GM18526 (cell line): ENCODE results near the gene FGG.

Experiments used
- POLR2A ChIP-seq: IDR thresholded peaks from 3 replicates; pipeline ENCODE4 v1.6.1; 2011; ENCODE audit not compliant: insufficient read length; ENCODE audit errors: extremely low read depth

The FGG gene

GRCh38 chr4:154597798-154598774, 14.4 kb downstream of the FGG start:
- no peak for TF ChIP-seq POLR2A

- TF ChIP-seq POLR2A = no peak
Measured at GRCh38 chr4:154595807-154596206, 16.6 kb downstream of the FGG start.

DNA sequence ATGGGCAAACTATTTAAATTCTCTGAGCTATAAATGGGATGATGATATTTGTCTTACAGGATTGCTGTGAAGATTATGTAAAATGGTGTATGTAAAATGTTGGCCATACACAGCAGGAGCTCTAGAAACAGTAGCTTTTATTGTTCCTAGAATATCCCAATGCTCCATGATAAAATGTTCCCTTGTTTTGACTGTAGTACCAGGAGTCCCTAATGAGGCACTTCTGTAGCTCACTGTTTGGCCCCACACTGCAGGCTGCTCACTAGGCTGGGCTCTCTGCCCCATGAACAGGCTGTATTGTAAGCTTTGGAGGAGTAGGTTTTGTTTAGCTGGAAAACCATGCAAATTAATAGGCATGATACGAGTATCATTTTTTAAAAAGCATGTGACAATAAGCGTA, 18.6 kb downstream of the FGG start:
- TF ChIP-seq POLR2A = no peak

DNA sequence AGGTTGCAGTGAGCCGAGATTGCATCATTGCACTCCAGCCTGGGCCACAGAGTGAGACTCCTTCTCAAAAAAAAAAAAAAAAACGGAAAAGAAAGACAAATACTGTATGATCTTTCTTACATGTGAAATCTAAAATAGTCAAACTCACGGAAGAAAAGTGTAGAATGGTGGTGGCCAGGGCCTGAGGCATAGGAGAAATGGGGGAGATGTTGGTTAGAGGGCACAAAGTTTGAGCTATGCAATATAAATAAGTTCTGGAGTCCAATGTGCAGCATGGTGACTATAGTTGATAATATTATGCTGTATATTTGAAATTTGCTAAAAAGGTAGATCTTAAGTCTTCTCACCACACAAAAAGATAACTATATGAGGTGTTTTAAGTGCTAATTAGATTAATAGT, 20.6 kb downstream of the FGG start:
- no peak for TF ChIP-seq POLR2A

GRCh38 chr4:154590329-154591006, 22.0 kb downstream of the FGG start, which contains the start of gene FGA:
FGA (minus strand) TSS chr4:154590742; CDS start chr4:154590687, 55 bp downstream.
- TF ChIP-seq POLR2A = no peak

- no peak for TF ChIP-seq POLR2A
Measured at GRCh38 chr4:154589296-154590197, 22.9 kb downstream of the FGG start.

- TF ChIP-seq POLR2A = no peak
Measured at GRCh38 chr4:154588198-154588597, 24.3 kb downstream of the FGG start.

GRCh38 chr4:154586296-154587033, 26.0 kb downstream of the FGG start:
- TF ChIP-seq POLR2A = no peak

GRCh38 chr4:154585369-154586018, 27.0 kb downstream of the FGG start:
- no peak for TF ChIP-seq POLR2A

DNA sequence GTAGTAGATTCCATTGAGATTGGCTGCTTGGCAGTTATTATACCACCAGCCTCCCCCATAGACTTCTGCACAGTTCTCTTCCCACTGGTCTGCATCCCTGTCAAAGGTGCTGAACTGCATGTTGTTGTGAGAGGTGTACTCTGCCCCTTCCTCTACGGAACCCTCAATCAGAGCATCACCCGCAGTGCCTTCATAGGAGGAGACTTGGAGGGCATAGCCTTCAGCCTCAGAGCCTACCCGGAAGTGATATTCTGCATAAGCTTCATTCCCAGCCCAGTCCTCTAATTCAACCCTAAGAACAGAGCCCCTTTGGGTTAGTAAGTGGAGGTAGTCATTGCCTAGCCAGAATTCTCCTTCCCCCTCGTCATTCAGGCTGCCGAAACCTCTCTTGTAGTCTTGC, 28.2 kb downstream of the FGG start:
- no peak for TF ChIP-seq POLR2A

- no peak for TF ChIP-seq POLR2A
Measured at GRCh38 chr4:154583677-154584076, 28.8 kb downstream of the FGG start.

- no peak for TF ChIP-seq POLR2A
Measured at GRCh38 chr4:154583230-154583629, 29.2 kb downstream of the FGG start.

DNA sequence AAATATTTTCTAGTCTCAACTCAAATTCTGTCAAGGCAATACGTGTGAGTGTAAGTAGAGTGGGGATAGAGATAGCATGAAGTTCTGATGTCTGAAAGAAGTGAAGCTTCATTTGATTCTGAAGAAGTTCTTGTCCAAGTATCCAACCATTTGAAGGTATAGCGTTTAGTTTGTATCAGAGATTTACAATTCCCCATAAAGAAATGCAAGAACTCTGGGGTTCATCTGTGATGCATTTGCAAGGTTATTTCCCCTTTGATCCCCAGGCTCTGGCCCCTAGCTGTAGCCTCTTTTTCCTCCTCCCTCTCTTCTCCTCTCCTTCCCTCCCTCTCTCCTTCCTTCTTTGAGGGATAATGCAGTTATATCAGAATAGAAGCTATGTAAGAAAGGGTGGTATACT, 29.7 kb downstream of the FGG start:
- no peak for TF ChIP-seq POLR2A

- TF ChIP-seq POLR2A = no peak
Measured at GRCh38 chr4:154579927-154580326, 32.5 kb downstream of the FGG start.
